HEK293T (cell line): Measurements from ENCODE around the gene FIGLA.

Experiments used
- ARNT ChIP-seq: fragments of 450-650 bp; IDR thresholded peaks from 2 replicates; pipeline ENCODE4 v1.6.1; 2017; ENCODE audit warnings: mild to moderate bottlenecking
- BHLHE40 ChIP-seq: fragments of 450-650 bp; IDR thresholded peaks from 2 replicates; pipeline ENCODE4 v1.6.1; 2016; ENCODE audit warnings: mild to moderate bottlenecking, moderate library complexity, borderline replicate concordance
- CTBP1 ChIP-seq: fragments of 450-650 bp; IDR thresholded peaks from 2 replicates; pipeline ENCODE4 v1.6.1; 2016; ENCODE audit warnings: borderline replicate concordance
- ELF4 ChIP-seq: fragments of 450-650 bp; IDR thresholded peaks from 2 replicates; pipeline ENCODE4 v1.6.1; 2017; ENCODE audit warnings: antibody characterized with exemption
- FOXM1 ChIP-seq: fragments of 450-650 bp; IDR thresholded peaks from 2 replicates; pipeline ENCODE4 v1.6.1; 2017; ENCODE audit warnings: mild to moderate bottlenecking, borderline replicate concordance
- L3MBTL2 ChIP-seq: fragments of 450-650 bp; conservative IDR thresholded peaks from 2 replicates; pipeline ENCODE4 v1.6.1; 2016; ENCODE audit warnings: mild to moderate bottlenecking
- SP1 ChIP-seq: fragments of 450-650 bp; IDR thresholded peaks from 2 replicates; pipeline ENCODE4 v1.6.1; 2017
- SUZ12 ChIP-seq: fragments of 450-650 bp; IDR thresholded peaks from 2 replicates; pipeline ENCODE4 v1.6.1; 2016; ENCODE audit warnings: mild to moderate bottlenecking
- TARDBP ChIP-seq: fragments of 450-650 bp; IDR thresholded peaks from 2 replicates; pipeline ENCODE4 v1.6.1; 2016

GRCh38 chr2:70759446-70759845 is 31.0 kb downstream of the FIGLA start:
- TF ChIP-seq CTBP1 = no peak
- no peak for TF ChIP-seq L3MBTL2
- TF ChIP-seq BHLHE40 = no peak
- no peak for TF ChIP-seq TARDBP
- no peak for TF ChIP-seq SP1
- no peak for TF ChIP-seq SUZ12
- TF ChIP-seq FOXM1 = no peak
- TF ChIP-seq ELF4 = no peak
- no peak for TF ChIP-seq ARNT
